Panc1 (cell line): Measurements from ENCODE around the gene ACVR1B.

ENCODE experiments used
- TCF7L2 ChIP-seq: IDR thresholded peaks from 2 replicates; pipeline ENCODE4 v1.6.1; 2011; ENCODE audit warnings: mild to moderate bottlenecking, low read depth, low read length, inconsistent platforms
- TF ChIP-seq, protein P1 (sequence below): fragments of 450-650 bp; IDR thresholded peaks from 2 replicates; pipeline ENCODE4 v1.5.1; 2017; ENCODE audit warnings: mild to moderate bottlenecking

DNA sequence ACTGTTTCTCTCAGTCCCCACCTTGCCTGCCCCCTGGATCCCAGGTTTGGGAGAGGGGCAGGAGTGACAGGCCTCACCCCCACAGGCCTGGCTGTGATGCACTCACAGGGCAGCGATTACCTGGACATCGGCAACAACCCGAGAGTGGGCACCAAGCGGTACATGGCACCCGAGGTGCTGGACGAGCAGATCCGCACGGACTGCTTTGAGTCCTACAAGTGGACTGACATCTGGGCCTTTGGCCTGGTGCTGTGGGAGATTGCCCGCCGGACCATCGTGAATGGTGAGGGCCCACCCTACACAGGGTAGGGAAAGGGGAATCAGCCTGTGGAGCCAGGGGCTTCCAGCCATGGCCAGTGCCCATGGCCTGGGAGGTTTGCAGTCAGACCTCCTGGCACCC is 35.5 kb upstream of the ACVR1B start:
- no peak for TF ChIP-seq TCF7L2
- TF ChIP-seq, protein P1, sequence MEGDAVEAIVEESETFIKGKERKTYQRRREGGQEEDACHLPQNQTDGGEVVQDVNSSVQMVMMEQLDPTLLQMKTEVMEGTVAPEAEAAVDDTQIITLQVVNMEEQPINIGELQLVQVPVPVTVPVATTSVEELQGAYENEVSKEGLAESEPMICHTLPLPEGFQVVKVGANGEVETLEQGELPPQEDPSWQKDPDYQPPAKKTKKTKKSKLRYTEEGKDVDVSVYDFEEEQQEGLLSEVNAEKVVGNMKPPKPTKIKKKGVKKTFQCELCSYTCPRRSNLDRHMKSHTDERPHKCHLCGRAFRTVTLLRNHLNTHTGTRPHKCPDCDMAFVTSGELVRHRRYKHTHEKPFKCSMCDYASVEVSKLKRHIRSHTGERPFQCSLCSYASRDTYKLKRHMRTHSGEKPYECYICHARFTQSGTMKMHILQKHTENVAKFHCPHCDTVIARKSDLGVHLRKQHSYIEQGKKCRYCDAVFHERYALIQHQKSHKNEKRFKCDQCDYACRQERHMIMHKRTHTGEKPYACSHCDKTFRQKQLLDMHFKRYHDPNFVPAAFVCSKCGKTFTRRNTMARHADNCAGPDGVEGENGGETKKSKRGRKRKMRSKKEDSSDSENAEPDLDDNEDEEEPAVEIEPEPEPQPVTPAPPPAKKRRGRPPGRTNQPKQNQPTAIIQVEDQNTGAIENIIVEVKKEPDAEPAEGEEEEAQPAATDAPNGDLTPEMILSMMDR: no peak
